AG04450 (cell line): ENCODE results near the gene C14orf132. TPM values are rescaled to one million over a fixed set of nuclear protein-coding genes. Genes with fewer than 3 reads are reported as not detected.

Experiments
- CTCF ChIA-PET: fragments of 300-600, 350-600 bp; formaldehyde crosslinking; extraction: SDS; loops from one replicate; lab custom pipeline; 2022; ENCODE audit warnings: antibody characterized with exemption, inconsistent platforms; lab: Charles Lee
- POLR2A ChIA-PET: fragments of 350-600 bp; formaldehyde crosslinking; extraction: SDS; loops from one replicate; lab custom pipeline; 2021; ENCODE audit warnings: antibody characterized with exemption, inconsistent platforms; lab: Yijun Ruan, JAX
- DNase-seq: peaks from one replicate; pipeline ENCODE4 v3.0.0-alpha.2; 2011; ENCODE audit warnings: low read depth, low spot score
- H3K27ac ChIP-seq: one replicate; pipeline ENCODE4 v1.5.1; 2012; ENCODE audit warnings: low read depth, low read length, control low read depth
- H3K27me3 ChIP-seq: one replicate; pipeline ENCODE4 v1.6.0; 2012; ENCODE audit warnings: low read length; ENCODE audit not compliant: control insufficient read depth, insufficient read depth
- H3K4me3 ChIP-seq: 2 replicates; pipeline ENCODE4 v1.5.1; 2011; ENCODE audit warnings: mild to moderate bottlenecking, low read depth, low read length, control low read depth
- H3K9me3 ChIP-seq: 2 replicates; pipeline ENCODE4 v1.5.1; 2012; ENCODE audit warnings: low read length; ENCODE audit not compliant: control insufficient read depth, insufficient read depth
- polyA plus RNA-seq: library from polyadenylated mRNA; depleted of rRNA; stranded (reverse); fragments of >200 nt; gene quantifications from 2 replicates; pipeline ENCODE4 v1.2.3, GENCODE V29; 2011
- TF ChIP-seq, protein P1 (sequence below): IDR thresholded peaks from 2 replicates; pipeline ENCODE4 v1.5.1; 2011; ENCODE audit warnings: low read depth, low read length, control low read depth, inconsistent platforms

The C14orf132 gene
- polyA plus RNA-seq, 1 experiment: 42.0 TPM

DNA sequence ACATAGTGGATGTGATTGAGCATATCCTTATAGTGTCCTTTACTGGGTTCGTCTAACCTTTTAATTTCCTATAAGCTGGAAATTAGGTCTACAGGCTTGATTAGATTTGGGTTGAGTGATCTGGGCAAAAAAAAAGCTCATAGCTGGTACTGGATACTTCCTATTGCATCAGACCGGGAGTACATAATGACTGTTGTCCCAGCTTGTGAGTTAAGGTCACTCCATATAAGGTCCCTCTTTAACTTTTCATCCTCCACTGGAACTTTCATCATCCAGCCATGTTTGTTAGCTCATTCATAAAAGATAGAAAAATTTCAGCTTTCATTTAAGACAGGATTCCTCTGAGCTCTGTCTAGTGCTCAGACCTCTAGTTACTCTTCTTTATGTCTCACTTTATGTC is 80.8 kb downstream of the C14orf132 start:
- CTCF ChIA-PET: interaction anchor here (1.0 to 3.0 kb wide), 3 partner anchors 19 to 156 kb away, joined by 5 to 13 read pairs (median 7); partner anchors contain the start of gene BDKRB2
- TF ChIP-seq, protein P1, sequence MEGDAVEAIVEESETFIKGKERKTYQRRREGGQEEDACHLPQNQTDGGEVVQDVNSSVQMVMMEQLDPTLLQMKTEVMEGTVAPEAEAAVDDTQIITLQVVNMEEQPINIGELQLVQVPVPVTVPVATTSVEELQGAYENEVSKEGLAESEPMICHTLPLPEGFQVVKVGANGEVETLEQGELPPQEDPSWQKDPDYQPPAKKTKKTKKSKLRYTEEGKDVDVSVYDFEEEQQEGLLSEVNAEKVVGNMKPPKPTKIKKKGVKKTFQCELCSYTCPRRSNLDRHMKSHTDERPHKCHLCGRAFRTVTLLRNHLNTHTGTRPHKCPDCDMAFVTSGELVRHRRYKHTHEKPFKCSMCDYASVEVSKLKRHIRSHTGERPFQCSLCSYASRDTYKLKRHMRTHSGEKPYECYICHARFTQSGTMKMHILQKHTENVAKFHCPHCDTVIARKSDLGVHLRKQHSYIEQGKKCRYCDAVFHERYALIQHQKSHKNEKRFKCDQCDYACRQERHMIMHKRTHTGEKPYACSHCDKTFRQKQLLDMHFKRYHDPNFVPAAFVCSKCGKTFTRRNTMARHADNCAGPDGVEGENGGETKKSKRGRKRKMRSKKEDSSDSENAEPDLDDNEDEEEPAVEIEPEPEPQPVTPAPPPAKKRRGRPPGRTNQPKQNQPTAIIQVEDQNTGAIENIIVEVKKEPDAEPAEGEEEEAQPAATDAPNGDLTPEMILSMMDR: no peak
- DNase-seq: no peak
- peaks cover 8% of the 10 kb centered on the region for H3K9me3 ChIP-seq
- POLR2A ChIA-PET: interaction anchor here (0.7 to 1.9 kb wide), 4 partner anchors 12 to 85 kb away, joined by 3 to 11 read pairs (median 6); partner anchors contain the start of gene BDKRB2
- no peak overlapping the region for H3K4me3 ChIP-seq
- H3K27me3 ChIP-seq: no peaks in the 10 kb centered on the region
- no peak overlapping the region for H3K27ac ChIP-seq

DNA sequence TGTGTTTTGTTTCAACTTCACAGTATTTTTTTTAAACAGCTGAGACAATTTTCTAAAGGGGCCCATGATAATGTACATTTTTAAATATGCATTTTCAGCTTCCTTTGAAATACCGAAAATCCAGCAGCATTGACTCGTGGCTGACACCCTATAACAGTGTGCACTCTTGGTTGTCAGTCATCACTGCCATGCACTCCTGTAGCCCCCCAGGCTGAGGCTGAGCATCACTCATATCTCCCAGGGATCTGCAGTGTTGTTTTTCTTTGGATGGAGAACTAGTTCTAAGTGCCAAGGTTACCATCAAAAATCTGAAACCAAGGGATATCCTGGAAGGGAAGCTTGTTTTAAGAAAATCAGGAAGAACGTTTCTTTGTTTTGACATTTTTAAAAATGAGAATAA is 81.2 kb downstream of the C14orf132 start:
- no peak overlapping the region for H3K4me3 ChIP-seq
- H3K9me3 ChIP-seq: peaks cover 4% of the 10 kb centered on the region
- H3K27me3 ChIP-seq: no peaks in the 10 kb centered on the region
- no peak overlapping the region for H3K27ac ChIP-seq
- TF ChIP-seq, protein P1: no peak
- ChIA-PET CTCF (interaction anchor here (1.0 to 3.0 kb wide), 3 partner anchors 20 to 155 kb away, joined by 5 to 13 read pairs (median 7); partner anchors contain the start of gene BDKRB2), POLR2A (interaction anchor here (0.7 to 1.9 kb wide), 4 partner anchors 11 to 84 kb away, joined by 3 to 11 read pairs (median 6); partner anchors contain the start of gene BDKRB2)
- no peak for DNase-seq

DNA sequence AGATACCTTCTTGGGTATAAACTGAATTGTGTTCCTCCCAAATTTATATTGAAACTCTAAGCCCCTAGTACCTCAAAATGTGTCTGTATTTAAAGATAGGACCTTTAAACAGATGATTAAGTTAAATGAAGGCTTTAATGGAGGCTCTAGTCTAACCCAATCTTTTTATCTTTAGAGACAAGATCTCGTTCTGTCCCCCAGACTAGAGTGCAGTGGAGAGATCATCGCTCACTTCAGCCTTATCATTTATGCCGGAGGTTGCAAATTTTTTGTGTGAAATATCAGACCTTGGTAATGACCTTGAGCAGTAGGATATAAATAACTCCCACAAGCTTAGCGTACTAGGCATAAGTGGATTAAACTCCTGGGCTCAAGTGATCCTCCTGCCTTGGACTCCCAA is 81.8 kb downstream of the C14orf132 start:
- ChIA-PET CTCF (interaction anchor here (1.1 to 1.3 kb wide), 2 partner anchors 84 to 165 kb away, joined by 3 to 5 read pairs; partner anchors contain the start of gene BDKRB2), POLR2A (interaction anchor here (1.4 to 1.9 kb wide), 2 partner anchors 16 to 84 kb away, joined by 6 to 7 read pairs; partner anchors contain the start of gene BDKRB2)

DNA sequence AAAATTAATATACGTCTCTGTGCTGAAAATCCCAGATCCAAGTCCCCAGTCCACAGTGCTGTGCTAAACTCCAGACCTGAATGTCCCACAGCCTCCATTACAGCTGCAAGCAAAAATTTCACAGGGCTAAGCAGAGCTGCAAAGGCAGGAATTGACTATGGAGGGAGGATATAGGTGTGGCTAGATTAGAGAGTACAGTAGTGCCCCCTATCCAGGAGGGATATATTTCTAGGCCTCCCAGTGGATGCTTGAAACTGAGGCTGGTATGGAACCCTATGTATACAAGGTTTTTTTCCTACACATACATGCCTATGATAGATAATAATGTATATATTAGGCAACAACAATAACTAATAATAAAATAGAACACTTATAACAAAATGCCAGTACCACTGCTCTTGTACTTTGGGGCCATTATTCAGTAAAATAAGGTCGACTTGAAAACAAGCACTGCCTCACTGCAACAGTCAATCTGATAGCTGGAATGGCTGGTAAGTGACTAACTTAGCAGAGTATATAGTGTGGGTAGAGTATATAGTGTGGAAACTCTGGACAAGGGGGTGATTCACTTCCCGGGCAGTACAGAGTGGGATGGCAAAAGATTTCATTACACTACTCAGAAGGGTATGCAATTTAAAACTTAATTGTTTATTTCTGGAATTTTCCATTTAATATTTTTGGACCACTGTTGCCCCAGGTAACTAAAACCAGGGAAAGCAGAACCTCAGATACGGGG is 82.7 kb downstream of the C14orf132 start:
- Histone ChIP-seq H3K27ac (peak overlapping the region; percentile 95), H3K4me3 (no peak overlapping the region), H3K27me3 (no peaks in the 10 kb centered on the region), H3K9me3 (no peaks in the 10 kb centered on the region)
- peak; percentile 81 for DNase-seq
- ChIA-PET POLR2A (interaction anchor here (1.0 to 1.6 kb wide), 4 partner anchors 13 to 134 kb away, joined by 3 to 6 read pairs (median 4); partner anchors contain the start of genes BDKRB1 and BDKRB2), CTCF (interaction anchor here (1.1 to 2.3 kb wide), 2 partner anchors 21 to 164 kb away, joined by 3 to 8 read pairs; no protein-coding TSS in a partner anchor)
- TF ChIP-seq, protein P1: peak; percentile 12; the same call in 1 of the 2 replicates

More for the DNA sequence above, 81.8 kb downstream of the C14orf132 start:
- TF ChIP-seq, protein P1: no peak
- Histone ChIP-seq H3K27me3 (no peaks in the 10 kb centered on the region), H3K27ac (peak overlapping the region; percentile 95), H3K4me3 (no peak overlapping the region), H3K9me3 (no peaks in the 10 kb centered on the region)
- no peak for DNase-seq
